MCF 10A (cell line): ENCODE results near the gene GDAP2. TPM values are rescaled to one million over a fixed set of nuclear protein-coding genes. Genes with fewer than 3 reads are reported as not detected.

Experiments
- BruUV-seq: library from RNA; stranded (reverse); fragments of 400-500 nt; replicated peaks from 2 replicates; lab custom pipeline; 2021; lab: Mats Ljungman, UMichigan
- CTCF ChIA-PET: fragments of 300-600 bp; sonication (Branson Sonifier 250); formaldehyde crosslinking; extraction: SDS; loops from one replicate; lab custom pipeline; 2021; ENCODE audit warnings: antibody characterized with exemption, inconsistent platforms; lab: Yijun Ruan, JAX
- POLR2A ChIA-PET: fragments of 300-600, 350-650 bp; sonication (Branson Sonifier 250); formaldehyde crosslinking; extraction: SDS; loops from one replicate; lab custom pipeline; 2020; ENCODE audit warnings: antibody characterized with exemption, inconsistent platforms; lab: Yijun Ruan, JAX
- DNase-seq: peaks from one replicate; pipeline ENCODE4 v3.0.0-alpha.2; 2018; ENCODE audit not compliant: unreplicated experiment
- H3K27ac Mint-ChIP-seq: one replicate; pipeline ENCODE4 v1.8.0; 2022; ENCODE audit warnings: mild to moderate bottlenecking, low read depth, mixed read lengths; ENCODE audit not compliant: unreplicated experiment
- H3K27me3 Mint-ChIP-seq: one replicate; pipeline ENCODE4 v1.8.0; 2022; ENCODE audit warnings: mixed read lengths; ENCODE audit not compliant: insufficient read depth, unreplicated experiment
- H3K36me3 Mint-ChIP-seq: one replicate; pipeline ENCODE4 v1.8.0; 2022; ENCODE audit warnings: mild to moderate bottlenecking, moderate library complexity, mixed read lengths; ENCODE audit not compliant: insufficient read depth, unreplicated experiment
- H3K4me1 Mint-ChIP-seq: one replicate; pipeline ENCODE4 v1.8.0; 2022; ENCODE audit warnings: mixed read lengths; ENCODE audit not compliant: insufficient read depth, unreplicated experiment
- H3K4me3 Mint-ChIP-seq: one replicate; pipeline ENCODE4 v1.8.0; 2022; ENCODE audit warnings: mild to moderate bottlenecking, moderate library complexity, mixed read lengths; ENCODE audit not compliant: unreplicated experiment
- H3K9me3 Mint-ChIP-seq: one replicate; pipeline ENCODE4 v1.8.0; 2022; ENCODE audit warnings: mixed read lengths; ENCODE audit not compliant: unreplicated experiment
- intact Hi-C: fragments of 100-400 bp; cut with micrococcal nuclease; formaldehyde crosslinking; loops from 2 replicates; pipeline ENCODE4 v1.14.1; 2022
- total RNA-seq: library from RNA; stranded (reverse); gene quantifications from 2 replicates; pipeline ENCODE4 v1.2.3, GENCODE V29; 2022
- TF ChIP-seq, protein P1 (sequence below): fragments of 200-600 bp; IDR thresholded peaks from one replicate; pipeline ENCODE4 v1.8.0; 2022; ENCODE audit warnings: antibody characterized with exemption, mild to moderate bottlenecking; ENCODE audit not compliant: unreplicated experiment

Gene GDAP2
- total RNA-seq, 1 experiment from 2014 or later, result 27.3 TPM

DNA sequence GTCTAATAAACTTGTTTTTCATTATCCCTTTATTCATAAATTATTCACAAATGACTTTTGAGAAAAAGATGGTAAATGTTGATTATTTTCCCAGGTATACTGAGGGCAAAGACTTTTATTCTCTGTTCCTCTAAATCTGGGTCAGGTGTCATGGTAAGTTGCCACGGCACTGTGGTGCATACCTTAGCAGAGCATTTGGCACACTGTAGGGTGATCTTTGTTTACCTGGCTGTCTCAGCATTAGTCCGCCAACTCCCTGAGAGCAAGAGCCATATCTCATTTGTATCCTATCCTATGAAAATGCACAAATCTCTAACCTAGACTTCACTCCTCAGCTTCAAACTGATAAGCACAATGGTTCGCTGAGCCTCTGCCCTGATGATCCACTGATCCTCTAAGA, 24.9 kb downstream of the GDAP2 start:
- no peak for DNase-seq
- Mint-ChIP-seq H3K27ac (no peak overlapping the region), H3K4me3 (no peak overlapping the region), H3K4me1 (no peaks in the 10 kb centered on the region), H3K9me3 (no peaks in the 10 kb centered on the region), H3K36me3 (peaks cover 62% of the 10 kb centered on the region), H3K27me3 (no peaks in the 10 kb centered on the region)
- no TSS peak for BruUV-seq
- intact Hi-C loops, result no loop called here
- CTCF ChIA-PET, result interaction anchor here (4.9 kb wide), 1 partner anchor 9 kb away, joined by 39 read pairs; no protein-coding TSS in a partner anchor
- POLR2A ChIA-PET, result no interaction called here
- TF ChIP-seq, protein P1, sequence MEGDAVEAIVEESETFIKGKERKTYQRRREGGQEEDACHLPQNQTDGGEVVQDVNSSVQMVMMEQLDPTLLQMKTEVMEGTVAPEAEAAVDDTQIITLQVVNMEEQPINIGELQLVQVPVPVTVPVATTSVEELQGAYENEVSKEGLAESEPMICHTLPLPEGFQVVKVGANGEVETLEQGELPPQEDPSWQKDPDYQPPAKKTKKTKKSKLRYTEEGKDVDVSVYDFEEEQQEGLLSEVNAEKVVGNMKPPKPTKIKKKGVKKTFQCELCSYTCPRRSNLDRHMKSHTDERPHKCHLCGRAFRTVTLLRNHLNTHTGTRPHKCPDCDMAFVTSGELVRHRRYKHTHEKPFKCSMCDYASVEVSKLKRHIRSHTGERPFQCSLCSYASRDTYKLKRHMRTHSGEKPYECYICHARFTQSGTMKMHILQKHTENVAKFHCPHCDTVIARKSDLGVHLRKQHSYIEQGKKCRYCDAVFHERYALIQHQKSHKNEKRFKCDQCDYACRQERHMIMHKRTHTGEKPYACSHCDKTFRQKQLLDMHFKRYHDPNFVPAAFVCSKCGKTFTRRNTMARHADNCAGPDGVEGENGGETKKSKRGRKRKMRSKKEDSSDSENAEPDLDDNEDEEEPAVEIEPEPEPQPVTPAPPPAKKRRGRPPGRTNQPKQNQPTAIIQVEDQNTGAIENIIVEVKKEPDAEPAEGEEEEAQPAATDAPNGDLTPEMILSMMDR, result no peak

DNA sequence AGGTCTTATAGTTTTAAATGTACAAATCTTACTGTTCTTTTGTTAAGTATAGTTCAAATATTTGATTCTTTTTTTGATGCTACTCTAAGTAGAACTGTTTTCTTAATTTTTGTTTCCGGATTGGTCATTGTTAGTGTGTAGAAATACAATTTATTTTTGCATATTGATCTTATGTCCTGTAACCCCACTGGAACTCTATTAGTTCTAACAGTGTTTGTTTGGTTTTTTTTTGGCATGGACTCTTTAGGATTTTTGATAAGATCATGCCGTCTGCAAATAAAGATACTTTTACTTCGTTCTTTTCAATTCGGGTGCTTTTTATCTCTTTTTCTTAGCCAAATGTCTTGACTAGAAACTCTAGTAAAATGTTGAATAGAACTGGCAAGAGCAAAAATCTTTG, 26.5 kb downstream of the GDAP2 start:
- no peak overlapping the region for H3K27ac Mint-ChIP-seq
- no TSS peak for BruUV-seq
- H3K9me3 Mint-ChIP-seq, result no peaks in the 10 kb centered on the region
- no peaks in the 10 kb centered on the region for H3K27me3 Mint-ChIP-seq
- POLR2A ChIA-PET, result no interaction called here
- H3K4me3 Mint-ChIP-seq, result no peak overlapping the region
- intact Hi-C loops, result no loop called here
- H3K4me1 Mint-ChIP-seq, result no peaks in the 10 kb centered on the region
- no peak for DNase-seq
- CTCF ChIA-PET, result no interaction called here
- H3K36me3 Mint-ChIP-seq, result peaks cover 74% of the 10 kb centered on the region
- TF ChIP-seq, protein P1, result no peak

DNA sequence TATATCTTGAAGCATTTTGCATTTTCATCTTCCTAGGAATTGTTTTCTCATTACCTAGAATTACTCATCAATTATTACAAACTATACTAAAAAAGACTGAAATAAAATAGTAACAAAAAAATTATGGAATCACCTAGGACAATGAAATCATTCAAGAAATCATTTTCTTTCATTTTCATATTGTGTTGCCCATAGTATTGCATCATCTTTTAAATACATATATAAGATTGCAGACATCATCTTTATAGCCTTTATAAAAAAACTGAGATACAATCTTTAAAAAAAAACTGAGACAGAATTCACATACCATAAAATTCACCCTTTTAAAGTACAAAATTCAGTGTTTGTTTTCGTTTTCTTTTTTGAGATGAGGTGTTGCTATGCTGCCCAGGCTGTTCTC, 29.6 kb downstream of the GDAP2 start:
- ChIA-PET POLR2A (no interaction called here), CTCF (interaction anchor here (0.6 to 2.0 kb wide), 2 partner anchors 146 to 777 kb away, joined by 3 to 10 read pairs; no protein-coding TSS in a partner anchor)
- Mint-ChIP-seq H3K4me3 (no peak overlapping the region), H3K9me3 (no peaks in the 10 kb centered on the region), H3K36me3 (peaks cover 80% of the 10 kb centered on the region), H3K4me1 (no peaks in the 10 kb centered on the region), H3K27ac (no peak overlapping the region), H3K27me3 (no peaks in the 10 kb centered on the region)
- TF ChIP-seq, protein P1, result no peak
- no TSS peak for BruUV-seq
- intact Hi-C loops, result loop anchor here (5.0 kb wide), 2 partner anchors 72 to 532 kb away; partner anchors contain the start of gene MAN1A2
- no peak for DNase-seq

DNA sequence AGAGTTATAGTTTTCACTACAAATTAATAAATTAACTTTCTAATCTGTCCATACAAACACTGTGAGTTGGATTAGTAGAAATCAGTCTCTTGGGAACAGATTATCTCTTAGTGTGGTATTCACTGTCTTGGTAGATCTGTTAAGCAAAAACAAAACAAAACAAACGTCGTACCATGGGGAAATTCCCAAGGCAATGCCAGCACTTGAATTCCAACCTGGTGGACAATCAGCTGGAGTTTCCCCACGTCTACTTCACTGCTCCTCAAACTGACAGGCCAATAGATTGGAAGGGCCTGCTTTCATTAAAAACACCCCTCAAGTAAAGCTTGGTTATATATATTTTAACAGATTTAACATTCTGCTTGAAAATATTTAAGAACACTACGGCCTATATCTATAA, 31.9 kb downstream of the GDAP2 start:
- Mint-ChIP-seq H3K4me3 (no peak overlapping the region), H3K9me3 (no peaks in the 10 kb centered on the region), H3K36me3 (peaks cover 57% of the 10 kb centered on the region), H3K27me3 (no peaks in the 10 kb centered on the region), H3K27ac (no peak overlapping the region), H3K4me1 (no peaks in the 10 kb centered on the region)
- ChIA-PET POLR2A (no interaction called here), CTCF (interaction anchor here (0.6 to 3.2 kb wide), 7 partner anchors 9 to 612 kb away, joined by 3 to 39 read pairs (median 7); no protein-coding TSS in a partner anchor)
- no peak for DNase-seq
- no TSS peak for BruUV-seq
- intact Hi-C loops, result loop anchor here (5.0 kb wide), 2 partner anchors 70 to 530 kb away; partner anchors contain the start of gene MAN1A2
- TF ChIP-seq, protein P1, result no peak
